C4-2B (cell line): ENCODE results near the gene AIPL1.

ENCODE experiments used
- H3K27ac ChIP-seq: fragments of 450-650 bp; 2 replicates; pipeline ENCODE4 v1.5.1; 2017
- ZFX ChIP-seq: fragments of 450-650 bp; IDR thresholded peaks from 2 replicates; pipeline ENCODE4 v1.6.1; 2017
- TF ChIP-seq, protein P1 (sequence below): fragments of 450-650 bp; conservative IDR thresholded peaks from 2 replicates; pipeline ENCODE4 v1.5.1; 2017; ENCODE audit warnings: mild to moderate bottlenecking

AIPL1 gene

DNA sequence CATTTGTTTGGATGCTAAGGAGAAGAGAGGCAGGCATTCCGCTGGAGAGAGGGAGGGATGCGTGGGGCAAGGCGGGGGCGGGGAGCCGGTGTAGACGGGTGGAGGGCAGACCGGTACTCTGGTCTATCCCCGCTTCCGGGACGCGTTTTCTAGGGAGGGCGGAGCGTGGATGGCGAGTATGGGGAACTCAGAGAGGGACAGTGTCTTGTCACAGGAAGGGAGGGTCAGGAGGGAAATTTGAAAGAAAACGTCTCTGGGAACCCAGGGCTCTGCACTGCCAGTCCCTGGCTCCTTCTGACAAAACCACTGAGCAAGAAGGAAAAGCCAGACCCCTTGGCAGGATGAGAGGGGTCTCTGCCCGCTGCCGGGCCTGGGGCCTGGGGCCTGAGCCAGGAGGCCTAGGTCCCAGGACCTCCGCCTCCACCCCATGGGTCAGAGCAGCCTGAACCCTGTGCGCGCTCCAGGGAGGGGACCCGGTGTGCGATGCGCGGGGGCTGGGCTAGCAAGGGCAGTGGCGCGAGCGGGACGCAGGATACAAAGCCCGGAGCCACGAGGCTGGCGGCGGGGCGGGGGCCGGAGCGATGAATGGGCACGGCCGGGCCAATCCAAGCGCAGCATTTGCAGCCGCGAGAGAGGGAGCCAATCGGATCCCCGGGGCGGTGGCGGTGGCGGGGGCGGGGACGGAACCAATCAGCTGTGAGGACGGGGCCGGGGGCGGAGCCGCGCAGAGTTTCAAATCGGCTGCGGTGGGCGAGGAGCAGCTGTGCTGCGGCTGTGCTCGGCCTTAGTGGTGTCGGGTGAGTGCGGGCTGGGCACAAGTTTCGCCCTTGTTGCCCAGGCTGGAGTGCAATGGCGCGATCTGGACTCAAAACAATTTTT lies 9.0 kb upstream of the AIPL1 start, which contains the start of gene PIMREG:
Gene PIMREG, plus strand, starts transcription at position 764 of the 879 bp plus-strand sequence. CDS start 656 bp downstream, outside the sequence.
- peak within 1 kb of the TSS; percentile 86 for H3K27ac ChIP-seq
- TF ChIP-seq ZFX = no peak
- TF ChIP-seq, protein P1, sequence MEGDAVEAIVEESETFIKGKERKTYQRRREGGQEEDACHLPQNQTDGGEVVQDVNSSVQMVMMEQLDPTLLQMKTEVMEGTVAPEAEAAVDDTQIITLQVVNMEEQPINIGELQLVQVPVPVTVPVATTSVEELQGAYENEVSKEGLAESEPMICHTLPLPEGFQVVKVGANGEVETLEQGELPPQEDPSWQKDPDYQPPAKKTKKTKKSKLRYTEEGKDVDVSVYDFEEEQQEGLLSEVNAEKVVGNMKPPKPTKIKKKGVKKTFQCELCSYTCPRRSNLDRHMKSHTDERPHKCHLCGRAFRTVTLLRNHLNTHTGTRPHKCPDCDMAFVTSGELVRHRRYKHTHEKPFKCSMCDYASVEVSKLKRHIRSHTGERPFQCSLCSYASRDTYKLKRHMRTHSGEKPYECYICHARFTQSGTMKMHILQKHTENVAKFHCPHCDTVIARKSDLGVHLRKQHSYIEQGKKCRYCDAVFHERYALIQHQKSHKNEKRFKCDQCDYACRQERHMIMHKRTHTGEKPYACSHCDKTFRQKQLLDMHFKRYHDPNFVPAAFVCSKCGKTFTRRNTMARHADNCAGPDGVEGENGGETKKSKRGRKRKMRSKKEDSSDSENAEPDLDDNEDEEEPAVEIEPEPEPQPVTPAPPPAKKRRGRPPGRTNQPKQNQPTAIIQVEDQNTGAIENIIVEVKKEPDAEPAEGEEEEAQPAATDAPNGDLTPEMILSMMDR = no peak

DNA sequence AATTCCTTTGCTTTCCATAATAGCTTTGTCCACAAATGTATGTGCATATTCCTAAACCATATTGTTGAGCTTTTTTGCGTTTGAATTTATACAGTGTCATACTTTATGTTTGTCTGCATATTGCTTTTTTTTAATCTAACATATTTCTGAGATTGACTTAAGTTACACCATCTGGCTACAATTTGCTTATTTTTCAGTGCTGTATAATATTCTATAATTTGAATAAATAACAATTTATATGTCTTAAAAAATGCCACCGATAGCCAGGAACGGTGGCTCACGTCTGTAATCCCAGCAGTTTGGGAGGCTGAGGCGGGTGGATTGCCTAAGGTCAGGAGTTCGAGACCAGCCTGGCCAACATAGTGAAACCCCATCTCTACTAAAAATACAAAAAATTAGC lies 7.9 kb upstream of the AIPL1 start:
- peak overlapping the region; percentile 86 for H3K27ac ChIP-seq
- TF ChIP-seq, protein P1 = no peak
- no peak for TF ChIP-seq ZFX

DNA sequence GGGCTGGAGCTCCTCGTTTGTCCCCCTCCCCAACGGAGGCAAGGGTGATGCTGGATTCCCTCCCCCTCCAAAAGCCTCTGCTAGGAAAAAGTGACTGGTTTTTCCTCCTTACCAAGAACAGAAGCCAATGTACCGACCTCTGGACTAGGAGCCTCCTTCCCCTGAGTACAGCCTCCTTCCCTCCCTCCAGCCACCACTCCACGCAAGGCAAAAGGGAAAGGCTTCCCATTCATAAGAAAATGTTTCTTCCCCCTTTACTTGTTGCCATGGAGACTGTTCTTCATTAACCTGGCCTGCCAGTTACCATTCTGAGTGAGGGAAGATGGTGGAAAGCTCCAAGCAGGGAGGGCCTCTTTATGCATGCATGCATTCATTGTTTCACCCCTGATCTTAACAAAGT lies 5.0 kb upstream of the AIPL1 start:
- no peak overlapping the region for H3K27ac ChIP-seq
- TF ChIP-seq, protein P1 = no peak
- no peak for TF ChIP-seq ZFX

DNA sequence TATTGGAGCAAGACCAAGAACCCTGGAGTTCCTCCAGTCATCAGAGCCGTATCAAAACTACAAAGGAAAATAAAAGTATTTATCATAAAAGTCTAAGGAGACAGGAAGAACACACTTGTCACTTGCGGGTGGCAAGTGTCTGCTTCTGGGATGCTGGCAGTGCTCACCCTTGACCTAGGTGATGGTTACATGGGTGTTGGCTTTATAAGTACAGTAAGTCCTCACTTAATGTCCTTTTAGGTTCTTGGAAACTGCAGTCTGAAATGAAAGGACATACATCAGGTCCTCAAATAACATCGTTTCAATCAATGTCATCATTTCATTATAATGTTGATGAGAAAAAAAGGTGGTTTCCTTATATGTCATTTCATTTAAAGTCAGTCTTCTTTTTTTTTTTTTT lies 3.0 kb upstream of the AIPL1 start:
- TF ChIP-seq ZFX = no peak
- TF ChIP-seq, protein P1 = no peak

DNA sequence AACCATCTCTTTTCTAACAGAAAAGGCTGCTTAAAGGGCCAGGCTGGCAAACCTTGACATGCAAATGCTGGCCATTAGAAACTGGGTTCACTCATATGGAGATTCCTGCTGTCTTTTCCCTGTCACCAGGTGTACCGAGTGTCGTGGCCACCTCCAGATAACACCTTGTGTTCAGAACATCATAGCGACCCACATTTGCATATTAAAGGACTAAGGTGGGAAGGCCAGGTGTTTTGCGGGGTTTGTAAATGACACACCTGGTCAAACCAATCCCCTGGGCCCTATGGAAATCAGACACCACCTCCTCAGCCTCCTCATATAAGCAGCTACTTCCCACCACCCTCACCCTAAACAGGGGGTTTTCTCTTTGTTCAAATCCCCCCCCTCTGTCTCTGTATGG lies 2.5 kb upstream of the AIPL1 start:
- TF ChIP-seq, protein P1 = no peak
- no peak for TF ChIP-seq ZFX
- H3K27ac ChIP-seq = no peak overlapping the region

More for the DNA sequence above, 3.0 kb upstream of the AIPL1 start:
- no peak overlapping the region for H3K27ac ChIP-seq

DNA sequence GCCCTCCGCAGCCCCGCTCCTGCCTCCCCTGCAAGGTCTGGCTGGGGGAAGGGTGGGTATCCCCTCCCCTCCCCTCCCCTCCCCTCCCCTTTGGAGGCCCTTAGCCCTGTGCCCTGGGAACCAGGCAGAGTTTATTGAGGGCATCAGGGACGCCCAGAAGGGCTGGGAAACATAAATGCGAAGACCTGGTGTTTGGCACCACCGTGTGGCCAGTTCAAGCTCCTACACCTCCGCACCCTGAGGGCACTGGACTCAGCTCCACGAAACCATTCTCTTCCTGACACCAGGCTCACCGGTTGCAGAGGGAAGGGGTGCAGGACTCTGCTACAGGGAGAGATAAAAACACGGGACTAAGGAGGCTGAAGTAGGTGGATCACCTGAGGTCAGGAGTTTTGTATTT lies 1.0 kb upstream of the AIPL1 start:
- TF ChIP-seq ZFX = no peak
- TF ChIP-seq, protein P1 = peak; percentile 86
- no peak overlapping the region for H3K27ac ChIP-seq

DNA sequence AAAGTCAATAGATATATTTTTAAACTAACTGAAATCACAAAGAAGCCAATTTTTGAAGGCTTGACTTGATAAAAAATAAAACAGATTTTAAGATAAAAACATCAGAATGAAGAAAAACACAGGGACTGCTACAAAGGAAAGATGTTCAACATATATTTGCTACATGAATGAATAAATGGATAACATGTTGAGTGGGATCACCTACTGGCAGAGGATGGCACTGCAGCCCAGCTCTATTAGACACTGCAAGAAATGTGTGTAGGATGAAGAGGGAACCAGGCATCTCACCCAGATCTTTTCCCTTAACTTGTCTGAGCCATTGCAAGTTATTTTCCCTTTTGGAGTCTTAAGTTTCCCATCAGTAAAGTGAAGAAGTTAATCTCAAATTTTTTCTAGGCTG lies 4.2 kb downstream of the AIPL1 start:
- TF ChIP-seq, protein P1 = peak; percentile 34
- no peak for TF ChIP-seq ZFX
- no peak overlapping the region for H3K27ac ChIP-seq
